HepG2 (cell line): Measurements from ENCODE around the gene TNP2. TPM values are rescaled to one million over a fixed set of nuclear protein-coding genes. Genes with fewer than 3 reads are reported as not detected.
A peak's percentile ranks its signal among the peaks of the same experiment; 100 is the strongest.

ENCODE experiments used
- ASH2L ChIP-seq: fragments of 300-600, 200-600 bp; sonication (generic); IDR thresholded peaks from 2 replicates; pipeline ENCODE4 v1.7.0; 2017; ENCODE audit warnings: low read depth, mild to moderate bottlenecking, moderate library complexity, mixed read lengths, low read length; ENCODE audit not compliant: insufficient read length
- ATF2 ChIP-seq: sonication (generic); formaldehyde crosslinking; IDR thresholded peaks from 2 replicates; pipeline ENCODE4 v1.4.0; 2020; ENCODE audit warnings: missing genetic modification reagents
- CAMTA2 ChIP-seq: sonication (generic); formaldehyde crosslinking; IDR thresholded peaks from 2 replicates; pipeline ENCODE4 v1.4.0; 2020; ENCODE audit warnings: mild to moderate bottlenecking, missing genetic modification reagents, borderline replicate concordance
- CREB3 ChIP-seq: sonication (generic); formaldehyde crosslinking; IDR thresholded peaks from 2 replicates; pipeline ENCODE4 v1.5.0; 2020; ENCODE audit warnings: missing genetic modification reagents
- DPF2 ChIP-seq: sonication (generic); formaldehyde crosslinking; IDR thresholded peaks from 2 replicates; pipeline ENCODE4 v1.4.0; 2020; ENCODE audit warnings: mild to moderate bottlenecking, low read depth, missing genetic modification reagents, borderline replicate concordance
- ERF ChIP-seq: IDR thresholded peaks from 2 replicates; pipeline ENCODE4 v1.6.1; 2018; ENCODE audit warnings: missing biosample characterization, missing genetic modification reagents
- GTF2F1 ChIP-seq: fragments of 150-350 bp; IDR thresholded peaks from 2 replicates; pipeline ENCODE4 v1.6.1; 2014; ENCODE audit warnings: low read length
- HMG20A ChIP-seq: IDR thresholded peaks from 2 replicates; pipeline ENCODE4 v1.6.1; 2016; ENCODE audit warnings: borderline replicate concordance
- KMT2A ChIP-seq: sonication (generic); formaldehyde crosslinking; IDR thresholded peaks from 2 replicates; pipeline ENCODE4 v1.4.0; 2020; ENCODE audit warnings: missing genetic modification reagents
- LRRFIP1 ChIP-seq: sonication (generic); formaldehyde crosslinking; conservative IDR thresholded peaks from 2 replicates; pipeline ENCODE4 v1.4.0; 2020; ENCODE audit warnings: missing genetic modification reagents
- MTERF4 ChIP-seq: sonication (generic); formaldehyde crosslinking; IDR thresholded peaks from 2 replicates; pipeline ENCODE4 v1.8.0; 2023; ENCODE audit warnings: mild to moderate bottlenecking, missing genetic modification reagents
- NPAS2 ChIP-seq: sonication (generic); formaldehyde crosslinking; IDR thresholded peaks from 2 replicates; pipeline ENCODE4 v1.8.0; 2022; ENCODE audit warnings: mild to moderate bottlenecking, missing genetic modification reagents, borderline replicate concordance
- POGZ ChIP-seq: sonication (generic); formaldehyde crosslinking; IDR thresholded peaks from 2 replicates; pipeline ENCODE4 v1.4.0; 2020; ENCODE audit warnings: mild to moderate bottlenecking, missing genetic modification reagents
- PPARG ChIP-seq: conservative IDR thresholded peaks from 2 replicates; pipeline ENCODE4 v1.6.1; 2016; ENCODE audit warnings: missing biosample characterization, missing genetic modification reagents
- RFXANK ChIP-seq: IDR thresholded peaks from 2 replicates; pipeline ENCODE4 v1.6.1; 2016
- SP2 ChIP-seq: sonication (generic); formaldehyde crosslinking; IDR thresholded peaks from 2 replicates; pipeline ENCODE4 v1.5.1; 2020; ENCODE audit warnings: mild to moderate bottlenecking, missing genetic modification reagents
- SRF ChIP-seq: IDR thresholded peaks from 2 replicates; pipeline ENCODE4 v1.6.1; 2011; ENCODE audit warnings: mild to moderate bottlenecking, low read depth, low read length, moderate library complexity
- STAT5B ChIP-seq: sonication (generic); formaldehyde crosslinking; IDR thresholded peaks from 2 replicates; pipeline ENCODE4 v1.4.0; 2020; ENCODE audit warnings: missing genetic modification reagents
- SUZ12 ChIP-seq: fragments of 150-350 bp; IDR thresholded peaks from 2 replicates; pipeline ENCODE4 v1.6.1; 2014; ENCODE audit warnings: low read depth, low read length
- TRIM24 ChIP-seq: sonication (generic); formaldehyde crosslinking; IDR thresholded peaks from 2 replicates; pipeline ENCODE4 v1.8.0; 2022; ENCODE audit warnings: mild to moderate bottlenecking, missing genetic modification reagents
- ZFP36L2 ChIP-seq: sonication (generic); formaldehyde crosslinking; IDR thresholded peaks from 2 replicates; pipeline ENCODE4 v1.4.0; 2020; ENCODE audit warnings: missing genetic modification reagents
- ZNF124 ChIP-seq: sonication (generic); formaldehyde crosslinking; IDR thresholded peaks from 2 replicates; pipeline ENCODE4 v1.4.0; 2020; ENCODE audit warnings: missing genetic modification reagents
- ZNF17 ChIP-seq: sonication (generic); formaldehyde crosslinking; IDR thresholded peaks from 2 replicates; pipeline ENCODE4 v1.5.0; 2020; ENCODE audit warnings: mild to moderate bottlenecking, missing genetic modification reagents
- ZNF30 ChIP-seq: sonication (generic); formaldehyde crosslinking; IDR thresholded peaks from 2 replicates; pipeline ENCODE4 v1.5.0; 2020; ENCODE audit warnings: mild to moderate bottlenecking, missing genetic modification reagents
- ZNF777 ChIP-seq: sonication (generic); formaldehyde crosslinking; IDR thresholded peaks from 2 replicates; pipeline ENCODE4 v1.4.0; 2020; ENCODE audit warnings: missing genetic modification reagents
- polyA plus RNA-seq, 8 experiments: library from polyadenylated mRNA; depleted of rRNA in 3 of 8; stranded (reverse) in 7 of 8; unstranded in 1 of 8; fragments of >200 nt; fragmentation: Illumina TruSeq in 4 of 8; extraction: Trizol in 4 of 8; gene quantifications; 2 replicates each; pipeline versions ENCODE4 v1.2.1 to v1.2.3, GENCODE V29; 2011 to 2016; ENCODE audit warnings: low read depth in 4 of 8, missing spikeins in 1 of 8, mixed read lengths in 1 of 8; ENCODE audit not compliant: insufficient read depth in 1 of 8
- total RNA-seq, 5 experiments: library from RNA; depleted of rRNA; stranded (reverse); fragments of >200 nt; fragmentation: Illumina TruSeq; extraction: Trizol; gene quantifications; 2 replicates each; pipeline ENCODE4 v1.2.3, GENCODE V29; 2016; ENCODE audit warnings: low read depth in 1 of 5

TNP2 gene
- total and polyA plus RNA-seq, 2 of the 13 experiments (the other 11 are each of a cell fraction or from before 2014, with no cell fraction given), result not detected

GRCh38 chr16:11255737-11256660 lies 13.1 kb downstream of the TNP2 start, which contains the start of gene SOCS1 (continued):
- TF ChIP-seq ZFP36L2 (CRISPR knock-in tag) (no peak), ZNF777 (CRISPR knock-in tag) (peak; percentile 86), SRF (peak; percentile 85), ERF (CRISPR knock-in tag) (peak; percentile 42; the same call in 1 of the 2 replicates), POGZ (CRISPR knock-in tag) (peak; percentile 63; the same call in 1 of the 2 replicates), RFXANK (CRISPR knock-in tag) (no peak), DPF2 (CRISPR knock-in tag) (0 out of 2 replicates have a peak, but pooled peaks have one; percentile 2), GTF2F1 (peak; percentile 94), ZNF30 (no peak), ASH2L (peak; percentile 91), SUZ12 (no peak), HMG20A (CRISPR knock-in tag) (peak; percentile 44; the same call in 1 of the 2 replicates), MTERF4 (CRISPR knock-in tag) (peak; percentile 37), KMT2A (peak; percentile 88), TRIM24 (CRISPR knock-in tag) (no peak), CAMTA2 (CRISPR knock-in tag) (peak; percentile 79; the same call in 1 of the 2 replicates), STAT5B (0 out of 2 replicates have a peak, but pooled peaks have one; percentile 51), ZNF17 (CRISPR knock-in tag) (no peak), LRRFIP1 (CRISPR knock-in tag) (no peak), ATF2 (CRISPR knock-in tag) (peak; percentile 46; the same call in 1 of the 2 replicates), SP2 (CRISPR knock-in tag) (peak; percentile 60; the same call in 1 of the 2 replicates), PPARG (0 out of 2 replicates have a peak, but pooled peaks have one; percentile 50), CREB3 (CRISPR knock-in tag) (peak; percentile 79), NPAS2 (no peak), ZNF124 (CRISPR knock-in tag) (peak; percentile 56)
